ENCODE results near the gene CIROP. TPM values are rescaled to one million over a fixed set of nuclear protein-coding genes. Genes with fewer than 3 reads are reported as not detected.

CIROP gene
- polyA plus RNA-seq, 3 donors, result 0.08 TPM; not detected in 2

- DNase-seq (ENCODE audit: low read depth in 3 of 3, low spot score in 2 of 3), result no peak
These were observed 28.2 kb upstream of the CIROP start for GRCh38 chr14:23132970-23133369.

GRCh38 chr14:23131482-23131881, 26.7 kb upstream of the CIROP start:
- DNase-seq (ENCODE audit: low read depth in 3 of 3, low spot score in 2 of 3), result no peak

GRCh38 chr14:23130871-23131270, 26.1 kb upstream of the CIROP start:
- no peak for DNase-seq (ENCODE audit: low read depth in 3 of 3, low spot score in 2 of 3)

- DNase-seq (ENCODE audit: low read depth in 3 of 3, low spot score in 2 of 3), result no peak
These were observed 25.0 kb upstream of the CIROP start for GRCh38 chr14:23129759-23130316.

GRCh38 chr14:23128969-23129758, 24.4 kb upstream of the CIROP start:
- no peak for DNase-seq (ENCODE audit: low read depth in 3 of 3, low spot score in 2 of 3)

- no peak for DNase-seq (ENCODE audit: low read depth in 3 of 3, low spot score in 2 of 3)
These were observed 23.1 kb upstream of the CIROP start for GRCh38 chr14:23127861-23128260.

- no peak for DNase-seq (ENCODE audit: low read depth in 3 of 3, low spot score in 2 of 3)
These were observed 21.9 kb upstream of the CIROP start for GRCh38 chr14:23126548-23127278.

GRCh38 chr14:23125933-23126524, 21.2 kb upstream of the CIROP start:
- DNase-seq (ENCODE audit: low read depth in 3 of 3, low spot score in 2 of 3), result no peak

GRCh38 chr14:23125011-23125410, 20.2 kb upstream of the CIROP start:
- DNase-seq (ENCODE audit: low read depth in 3 of 3, low spot score in 2 of 3), result no peak

- no peak for DNase-seq (ENCODE audit: low read depth in 3 of 3, low spot score in 2 of 3)
These were observed 19.7 kb upstream of the CIROP start for GRCh38 chr14:23124337-23124954.

- no peak for DNase-seq (ENCODE audit: low read depth in 3 of 3, low spot score in 2 of 3)
These were observed 18.6 kb upstream of the CIROP start for GRCh38 chr14:23123419-23123818.

- no peak for DNase-seq (ENCODE audit: low read depth in 3 of 3, low spot score in 2 of 3)
These were observed 17.3 kb upstream of the CIROP start for GRCh38 chr14:23122086-23122485.

GRCh38 chr14:23121361-23121771, 16.6 kb upstream of the CIROP start:
- DNase-seq (ENCODE audit: low read depth in 3 of 3, low spot score in 2 of 3), result peak in 2 of 3 donors; percentile 18 to 60

GRCh38 chr14:23120541-23121251, 15.9 kb upstream of the CIROP start:
- peak; percentile 80 to 83 (median 83) for DNase-seq (ENCODE audit: low read depth in 3 of 3, low spot score in 2 of 3)

GRCh38 chr14:23119363-23120327, 14.9 kb upstream of the CIROP start:
- no peak for DNase-seq (ENCODE audit: low read depth in 3 of 3, low spot score in 2 of 3)

GRCh38 chr14:23118506-23119362, 13.9 kb upstream of the CIROP start, which contains the start of gene CEBPE:
CEBPE (minus strand) TSS chr14:23119255; CDS start chr14:23119091, 164 bp downstream.
- no peak for DNase-seq (ENCODE audit: low read depth in 3 of 3, low spot score in 2 of 3)

- no peak for DNase-seq (ENCODE audit: low read depth in 3 of 3, low spot score in 2 of 3)
These were observed 12.7 kb upstream of the CIROP start for GRCh38 chr14:23117371-23118020.

- DNase-seq (ENCODE audit: low read depth in 3 of 3, low spot score in 2 of 3), result no peak
These were observed 11.1 kb upstream of the CIROP start for GRCh38 chr14:23115918-23116317.
